Ishikawa (cell line): ENCODE data around the gene PCYT1B.

ENCODE experiments used
- CEBPB ChIP-seq: IDR thresholded peaks from 2 replicates; pipeline ENCODE4 v1.6.1; 2012
- CREB1 ChIP-seq: IDR thresholded peaks from 2 replicates; pipeline ENCODE4 v1.6.1; 2012; ENCODE audit warnings: low read depth
- EGR1 ChIP-seq: IDR thresholded peaks from 2 replicates; pipeline ENCODE4 v1.6.1; 2012
- EP300 ChIP-seq: IDR thresholded peaks from 2 replicates; pipeline ENCODE4 v1.6.1; 2012; ENCODE audit warnings: borderline replicate concordance
- FOXM1 ChIP-seq: IDR thresholded peaks from 2 replicates; pipeline ENCODE4 v1.6.1; 2012; ENCODE audit warnings: low read depth, borderline replicate concordance
- RAD21 ChIP-seq: IDR thresholded peaks from 2 replicates; pipeline ENCODE4 v1.6.1; 2012; ENCODE audit warnings: low read depth
- TAF1 ChIP-seq: IDR thresholded peaks from 2 replicates; pipeline ENCODE4 v1.6.1; 2012; ENCODE audit warnings: low read depth, mild to moderate bottlenecking
- TCF12 ChIP-seq: IDR thresholded peaks from 2 replicates; pipeline ENCODE4 v1.6.1; 2012; ENCODE audit warnings: low read depth
- TEAD4 ChIP-seq: IDR thresholded peaks from 2 replicates; pipeline ENCODE4 v1.6.1; 2012
- YY1 ChIP-seq: IDR thresholded peaks from 2 replicates; pipeline ENCODE4 v1.6.1; 2012; ENCODE audit warnings: low read depth
- ZBTB7A ChIP-seq: IDR thresholded peaks from 2 replicates; pipeline ENCODE4 v1.6.1; 2012; ENCODE audit warnings: low read depth
- TF ChIP-seq, protein P1 (sequence below): IDR thresholded peaks from 2 replicates; pipeline ENCODE4 v1.6.1; 2012
- TF ChIP-seq, protein P2 (sequence below): IDR thresholded peaks from 2 replicates; pipeline ENCODE4 v1.6.1; 2012
- TF ChIP-seq, protein P3 (sequence below): IDR thresholded peaks from 2 replicates; pipeline ENCODE4 v1.6.1; 2012; ENCODE audit warnings: low read depth, mild to moderate bottlenecking

PCYT1B gene

DNA sequence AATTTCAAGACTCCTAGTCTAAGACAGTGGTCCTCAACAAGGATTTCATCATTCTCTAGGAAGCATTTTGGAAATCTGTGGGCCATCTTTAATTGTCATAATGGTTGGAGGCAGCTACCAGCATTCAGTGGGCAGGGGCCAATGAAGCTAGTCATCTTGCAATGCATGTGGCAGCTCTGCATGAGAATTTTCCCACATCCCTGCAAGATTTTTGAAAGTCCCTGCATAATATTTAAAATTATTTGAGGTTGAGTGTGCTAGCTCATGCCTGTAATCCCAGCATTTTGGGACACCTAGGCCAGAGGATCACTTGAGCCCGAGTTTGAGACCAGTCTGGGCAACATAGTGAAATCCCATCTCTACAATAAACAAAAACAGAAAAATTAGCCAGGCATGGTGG lies 44.0 kb downstream of the PCYT1B start:
- TF ChIP-seq ZBTB7A: no peak
- TF ChIP-seq RAD21: no peak
- TF ChIP-seq YY1: no peak
- TF ChIP-seq, protein P1, sequence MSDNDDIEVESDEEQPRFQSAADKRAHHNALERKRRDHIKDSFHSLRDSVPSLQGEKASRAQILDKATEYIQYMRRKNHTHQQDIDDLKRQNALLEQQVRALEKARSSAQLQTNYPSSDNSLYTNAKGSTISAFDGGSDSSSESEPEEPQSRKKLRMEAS: no peak
- TF ChIP-seq TCF12: no peak
- TF ChIP-seq, protein P2, sequence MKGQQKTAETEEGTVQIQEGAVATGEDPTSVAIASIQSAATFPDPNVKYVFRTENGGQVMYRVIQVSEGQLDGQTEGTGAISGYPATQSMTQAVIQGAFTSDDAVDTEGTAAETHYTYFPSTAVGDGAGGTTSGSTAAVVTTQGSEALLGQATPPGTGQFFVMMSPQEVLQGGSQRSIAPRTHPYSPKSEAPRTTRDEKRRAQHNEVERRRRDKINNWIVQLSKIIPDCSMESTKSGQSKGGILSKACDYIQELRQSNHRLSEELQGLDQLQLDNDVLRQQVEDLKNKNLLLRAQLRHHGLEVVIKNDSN: no peak
- TF ChIP-seq, protein P3, sequence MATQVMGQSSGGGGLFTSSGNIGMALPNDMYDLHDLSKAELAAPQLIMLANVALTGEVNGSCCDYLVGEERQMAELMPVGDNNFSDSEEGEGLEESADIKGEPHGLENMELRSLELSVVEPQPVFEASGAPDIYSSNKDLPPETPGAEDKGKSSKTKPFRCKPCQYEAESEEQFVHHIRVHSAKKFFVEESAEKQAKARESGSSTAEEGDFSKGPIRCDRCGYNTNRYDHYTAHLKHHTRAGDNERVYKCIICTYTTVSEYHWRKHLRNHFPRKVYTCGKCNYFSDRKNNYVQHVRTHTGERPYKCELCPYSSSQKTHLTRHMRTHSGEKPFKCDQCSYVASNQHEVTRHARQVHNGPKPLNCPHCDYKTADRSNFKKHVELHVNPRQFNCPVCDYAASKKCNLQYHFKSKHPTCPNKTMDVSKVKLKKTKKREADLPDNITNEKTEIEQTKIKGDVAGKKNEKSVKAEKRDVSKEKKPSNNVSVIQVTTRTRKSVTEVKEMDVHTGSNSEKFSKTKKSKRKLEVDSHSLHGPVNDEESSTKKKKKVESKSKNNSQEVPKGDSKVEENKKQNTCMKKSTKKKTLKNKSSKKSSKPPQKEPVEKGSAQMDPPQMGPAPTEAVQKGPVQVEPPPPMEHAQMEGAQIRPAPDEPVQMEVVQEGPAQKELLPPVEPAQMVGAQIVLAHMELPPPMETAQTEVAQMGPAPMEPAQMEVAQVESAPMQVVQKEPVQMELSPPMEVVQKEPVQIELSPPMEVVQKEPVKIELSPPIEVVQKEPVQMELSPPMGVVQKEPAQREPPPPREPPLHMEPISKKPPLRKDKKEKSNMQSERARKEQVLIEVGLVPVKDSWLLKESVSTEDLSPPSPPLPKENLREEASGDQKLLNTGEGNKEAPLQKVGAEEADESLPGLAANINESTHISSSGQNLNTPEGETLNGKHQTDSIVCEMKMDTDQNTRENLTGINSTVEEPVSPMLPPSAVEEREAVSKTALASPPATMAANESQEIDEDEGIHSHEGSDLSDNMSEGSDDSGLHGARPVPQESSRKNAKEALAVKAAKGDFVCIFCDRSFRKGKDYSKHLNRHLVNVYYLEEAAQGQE: no peak
- TF ChIP-seq TAF1: no peak
- no peak for TF ChIP-seq CREB1
- no peak for TF ChIP-seq EP300
- TF ChIP-seq TEAD4: no peak
- TF ChIP-seq FOXM1: no peak
- no peak for TF ChIP-seq EGR1

DNA sequence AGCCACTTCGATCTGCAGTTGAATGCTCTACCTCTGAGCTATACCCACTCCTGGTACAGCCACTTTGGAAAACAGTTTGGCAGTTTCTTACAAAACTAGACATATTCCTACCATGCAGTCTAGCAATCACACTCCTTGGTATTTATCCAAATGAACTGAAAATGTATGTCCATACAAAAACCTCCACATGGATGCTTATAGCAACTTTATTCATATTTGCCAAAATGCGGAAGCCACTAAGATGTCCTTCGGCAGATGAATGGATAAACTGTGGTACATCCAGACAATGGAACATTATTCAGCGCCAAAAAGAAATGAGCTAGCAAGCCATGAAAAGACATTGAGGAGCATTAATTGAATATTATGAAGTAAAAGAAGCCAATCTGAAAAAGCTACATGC lies 45.3 kb downstream of the PCYT1B start:
- TF ChIP-seq RAD21: no peak
- no peak for TF ChIP-seq TCF12
- no peak for TF ChIP-seq ZBTB7A
- no peak for TF ChIP-seq YY1
- no peak for TF ChIP-seq CEBPB
- TF ChIP-seq CREB1: no peak
- no peak for TF ChIP-seq EP300

DNA sequence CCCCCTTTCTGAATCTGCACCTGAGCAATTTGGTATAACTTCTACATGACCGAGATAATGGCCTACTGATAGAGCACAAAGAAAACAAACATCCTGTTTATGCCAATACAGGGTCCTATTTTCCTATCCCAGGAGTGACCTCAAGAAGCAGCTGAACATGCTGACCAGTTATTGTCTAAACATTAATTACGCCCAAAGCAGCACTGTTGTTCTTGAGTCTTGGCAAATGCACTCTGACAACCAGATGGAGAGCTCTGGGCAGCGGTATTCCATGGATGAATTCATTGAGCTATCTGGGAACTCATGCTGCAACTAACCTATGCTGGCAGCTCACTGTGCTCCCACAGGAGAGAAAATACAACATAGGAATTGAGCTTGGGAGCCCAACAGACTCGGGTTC lies 52.6 kb downstream of the PCYT1B start:
- TF ChIP-seq, protein P1: no peak
- TF ChIP-seq EGR1: no peak

DNA sequence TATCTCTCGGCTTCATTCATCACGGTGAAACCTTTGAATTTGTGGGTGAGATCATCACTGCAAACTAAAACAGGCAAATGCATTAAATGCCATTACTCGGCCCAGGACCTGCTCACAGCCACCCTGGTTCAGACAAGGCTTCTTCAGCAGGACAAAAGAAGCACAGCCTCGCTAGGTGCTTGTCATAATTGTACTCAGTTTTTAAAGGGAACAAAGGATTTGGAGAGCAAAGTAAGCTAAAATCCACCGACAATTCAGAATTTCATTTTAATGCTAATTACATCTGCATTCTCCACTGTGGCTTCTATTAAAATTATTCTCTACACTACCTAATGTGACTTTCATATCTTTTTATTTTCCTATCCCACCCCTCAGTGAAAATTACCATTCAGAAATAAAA lies 57.0 kb downstream of the PCYT1B start:
- TF ChIP-seq CREB1: no peak
- TF ChIP-seq, protein P3: no peak
- TF ChIP-seq EP300: no peak
- TF ChIP-seq TAF1: no peak
- TF ChIP-seq YY1: no peak
- no peak for TF ChIP-seq TEAD4

DNA sequence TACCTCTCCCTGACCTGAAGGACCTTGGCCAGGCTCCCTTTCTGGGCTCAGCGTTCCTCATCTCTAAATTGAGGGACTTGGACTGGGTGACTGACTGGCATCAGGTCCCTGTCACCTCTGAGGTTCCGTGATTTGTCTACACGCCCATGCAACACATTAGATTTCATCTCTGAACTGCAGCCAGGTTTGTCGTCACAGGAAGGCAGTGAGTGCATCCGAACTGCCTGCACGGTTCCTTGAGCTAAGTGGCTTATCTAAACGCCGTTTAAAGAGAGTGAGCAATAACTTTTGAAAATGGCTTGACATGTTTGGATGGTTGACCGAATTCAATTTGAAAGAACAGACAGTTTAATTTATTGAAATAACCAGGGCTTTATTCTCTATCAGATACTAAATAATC lies 70.1 kb downstream of the PCYT1B start:
- TF ChIP-seq TEAD4: no peak

DNA sequence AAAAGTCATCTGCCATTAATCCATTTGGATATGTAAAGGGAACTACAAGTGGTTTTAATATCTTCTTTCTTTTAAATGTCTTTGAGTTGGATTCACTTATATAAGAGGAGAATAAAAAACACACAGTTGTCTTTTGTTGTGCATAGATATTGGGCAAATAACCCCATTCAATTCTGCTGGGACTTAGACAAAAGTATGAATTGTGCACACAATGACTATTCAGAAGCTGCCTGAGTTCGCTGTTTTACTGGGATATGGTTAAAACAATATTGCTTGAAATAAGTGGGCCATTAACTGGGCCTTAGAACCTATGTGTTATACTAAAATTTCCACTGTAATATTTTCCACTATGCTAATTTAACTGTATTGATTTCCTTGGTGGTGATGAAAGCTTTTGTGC lies 71.7 kb downstream of the PCYT1B start:
- TF ChIP-seq CEBPB (no peak), EP300 (no peak), EGR1 (no peak)
- TF ChIP-seq, protein P3: no peak

DNA sequence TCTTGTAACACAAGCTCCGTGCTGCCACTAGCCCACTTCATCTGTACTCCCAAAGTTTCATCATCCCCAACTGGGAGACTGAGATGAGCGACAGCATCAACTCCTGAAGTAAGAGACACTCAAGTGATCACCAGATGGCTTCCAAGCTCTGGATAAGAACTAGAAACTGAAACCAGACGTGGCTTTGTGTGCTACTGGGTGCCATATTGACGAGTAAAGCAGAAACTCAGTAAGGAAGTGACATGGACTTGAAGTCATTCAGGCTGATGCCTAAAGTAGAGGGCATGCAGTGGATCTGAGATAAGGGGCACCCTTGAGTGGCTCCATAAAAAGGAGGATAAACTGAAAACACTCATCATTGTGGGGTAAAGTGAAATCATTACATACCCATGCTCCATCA lies 72.4 kb downstream of the PCYT1B start:
- TF ChIP-seq EP300: no peak
- no peak for TF ChIP-seq YY1
- TF ChIP-seq CEBPB: no peak
